GM12878 (cell line): ENCODE results near the gene GGCX.
A peak's percentile ranks its signal among the peaks of the same experiment; 100 is the strongest.

Source experiments
- BHLHE40 ChIP-seq, 2 experiments: fragments of 450-650 bp in 1 of 2; IDR thresholded peaks; 2 replicates each; pipeline ENCODE4 v1.6.1; 2011 to 2017; ENCODE audit warnings: low read depth in 2 of 2, borderline replicate concordance in 1 of 2, improper control_type of control experiment in 1 of 2, low read length in 1 of 2, mild to moderate bottlenecking in 1 of 2
- CTCF ChIP-seq, 3 experiments: IDR thresholded peaks in 2 of 3; conservative IDR thresholded peaks in 1 of 3; 2 replicates each; pipeline ENCODE4 v1.5.1; 2011; ENCODE audit warnings: low read depth in 3 of 3, low read length in 3 of 3, mild to moderate bottlenecking in 3 of 3, control low read depth in 2 of 3, moderate library complexity in 2 of 3, inconsistent platforms in 1 of 3, mixed read lengths in 1 of 3; ENCODE audit not compliant: control insufficient read depth in 2 of 3, insufficient read depth in 1 of 3; ENCODE audit errors: extremely low read depth in 1 of 3
- MTA3 ChIP-seq: IDR thresholded peaks from 2 replicates; pipeline ENCODE4 v1.6.1; 2012; ENCODE audit warnings: low read length, inconsistent platforms, borderline replicate concordance
- POLR2A ChIP-seq: IDR thresholded peaks from 2 replicates; pipeline ENCODE4 v1.6.1; 2011; ENCODE audit warnings: low read depth, mild to moderate bottlenecking, low read length
- SPI1 ChIP-seq: IDR thresholded peaks from 2 replicates; pipeline ENCODE4 v1.6.1; 2011; ENCODE audit warnings: low read depth, mild to moderate bottlenecking, low read length, moderate library complexity, borderline replicate concordance; ENCODE audit not compliant: insufficient read depth

DNA sequence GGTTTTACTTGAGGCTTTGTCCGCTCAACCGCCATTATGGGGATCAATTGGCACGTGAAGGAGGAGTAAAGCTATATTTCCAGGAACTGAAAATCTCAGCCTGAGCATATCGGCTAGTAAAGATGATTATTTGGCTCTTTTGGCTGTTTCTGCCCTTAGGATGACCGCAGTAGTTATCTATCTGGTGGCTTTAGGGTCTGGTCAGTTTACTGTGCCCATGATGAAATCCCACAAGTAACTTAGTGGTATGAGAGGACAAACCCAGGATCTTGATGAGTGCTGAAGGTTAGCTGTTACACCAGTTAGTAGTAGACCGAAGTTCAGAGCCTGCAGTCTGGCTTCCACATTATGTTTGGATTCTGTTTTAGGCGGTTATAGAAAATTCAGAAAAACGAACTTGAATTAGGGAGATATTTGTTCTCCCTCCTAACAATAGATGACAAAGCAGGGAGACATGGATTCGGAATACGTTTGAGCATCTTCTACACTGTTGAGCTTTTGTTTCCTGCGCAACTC lies 21.1 kb downstream of the GGCX start:
- TF ChIP-seq BHLHE40 (IDR thresholded peaks at IDR 0.05; ENCODE audit: borderline replicate concordance in 1 of 2, low read depth in 2 of 2, low read length in 1 of 2), result peak; percentile 69 to 83
- TF ChIP-seq SPI1, result no peak
- no peak for TF ChIP-seq CTCF (IDR thresholded peaks at IDR 0.05 in 2 of 3, conservative IDR thresholded peaks at IDR 0.05 in 1 of 3; ENCODE audit: control insufficient read depth in 2 of 3, extremely low read depth in 1 of 3, insufficient read depth in 1 of 3, low read depth in 3 of 3, low read length in 3 of 3)
- peak; percentile 50; the same call in 1 of the 2 replicates for TF ChIP-seq MTA3
- TF ChIP-seq POLR2A, result no peak
